OCI-LY7 (cell line): Measurements from ENCODE around the gene ZBTB9.

ENCODE experiments used
- CTCF ChIP-seq: fragments of 200-600 bp; sonication (generic); conservative IDR thresholded peaks from 2 replicates; pipeline ENCODE4 v1.5.1; 2014; ENCODE audit warnings: mild to moderate bottlenecking, antibody characterized with exemption, low read length, moderate library complexity, mixed read lengths
- EZH2phosphoT487 ChIP-seq: fragments of 200-600 bp; sonication (generic); IDR thresholded peaks from 2 replicates; pipeline ENCODE4 v1.6.1; 2018; ENCODE audit warnings: low read depth, borderline replicate concordance, mild to moderate bottlenecking, mixed run types, antibody characterized with exemption, low read length, moderate library complexity, mixed read lengths

GRCh38 chr6:33427585-33428223 is 26.7 kb upstream of the ZBTB9 start:
- TF ChIP-seq CTCF: no peak
- no peak for TF ChIP-seq EZH2phosphoT487
